Epithelial cell of proximal tubule (primary cell): ENCODE data around the gene MBD3L2B. TPM values are rescaled to one million over a fixed set of nuclear protein-coding genes. Genes with fewer than 3 reads are reported as not detected.
A peak's percentile ranks its signal among the peaks of the same experiment; 100 is the strongest.

ENCODE experiments used
- DNase-seq: peaks from one replicate; pipeline ENCODE4 v3.0.0-alpha.2; 2011; ENCODE audit warnings: low read depth
- H3K4me3 ChIP-seq: 2 replicates; pipeline ENCODE4 v1.5.1; 2011; ENCODE audit warnings: low read depth, mild to moderate bottlenecking, low read length
- CTCF ChIP-seq: conservative IDR thresholded peaks from 2 replicates; pipeline ENCODE4 v1.5.1; 2012; ENCODE audit warnings: low read depth, mild to moderate bottlenecking, low read length
- total RNA-seq: library from RNA; depleted of rRNA; stranded (reverse); fragments of >200 nt; gene quantifications from 2 replicates; pipeline ENCODE4 v1.2.3, GENCODE V29; 2015

The MBD3L2B gene
- total RNA-seq, 1 donor from 2014 or later, result not detected

- no peak overlapping the region for H3K4me3 ChIP-seq
- peak; percentile 86 for DNase-seq
- no peak for TF ChIP-seq CTCF
Observed at GRCh38 chr19:7013678-7014077, 7.6 kb downstream of the MBD3L2B start.

GRCh38 chr19:7010722-7011593, 10.3 kb downstream of the MBD3L2B start:
- TF ChIP-seq CTCF, result no peak
- DNase-seq, result no peak
- H3K4me3 ChIP-seq, result no peak overlapping the region

GRCh38 chr19:7007859-7008258, 13.4 kb downstream of the MBD3L2B start:
- DNase-seq, result no peak
- H3K4me3 ChIP-seq, result no peak overlapping the region
- no peak for TF ChIP-seq CTCF

GRCh38 chr19:7006135-7006704, 15.0 kb downstream of the MBD3L2B start:
- no peak for DNase-seq
- H3K4me3 ChIP-seq, result no peak overlapping the region
- TF ChIP-seq CTCF, result no peak

GRCh38 chr19:7004313-7004931, 16.8 kb downstream of the MBD3L2B start:
- H3K4me3 ChIP-seq, result no peak overlapping the region
- no peak for DNase-seq
- TF ChIP-seq CTCF, result peak; percentile 67

GRCh38 chr19:7000816-7001215, 20.4 kb downstream of the MBD3L2B start:
- no peak overlapping the region for H3K4me3 ChIP-seq
- DNase-seq, result no peak
- no peak for TF ChIP-seq CTCF

- no peak for DNase-seq
Observed at GRCh38 chr19:7000333-7000732, 20.9 kb downstream of the MBD3L2B start.

More at GRCh38 chr19:7000333-7000732, 20.9 kb downstream of the MBD3L2B start:
- no peak overlapping the region for H3K4me3 ChIP-seq
- no peak for TF ChIP-seq CTCF
